Measurements from ENCODE around the gene ADPRHL1.

ADPRHL1 gene

GRCh38 chr13:113350065-113350937 is 103.0 kb downstream of the ADPRHL1 start:
- DNase-seq (ENCODE audit: low spot score), result no peak

Data from GM03348 (cell line).